NCI-H1048 (cell line): ENCODE data around the gene RLN2.

Experiments
- DNase-seq: peaks from one replicate; lab custom pipeline; 2025; lab: John Stamatoyannopoulos, UW

The RLN2 gene

DNA sequence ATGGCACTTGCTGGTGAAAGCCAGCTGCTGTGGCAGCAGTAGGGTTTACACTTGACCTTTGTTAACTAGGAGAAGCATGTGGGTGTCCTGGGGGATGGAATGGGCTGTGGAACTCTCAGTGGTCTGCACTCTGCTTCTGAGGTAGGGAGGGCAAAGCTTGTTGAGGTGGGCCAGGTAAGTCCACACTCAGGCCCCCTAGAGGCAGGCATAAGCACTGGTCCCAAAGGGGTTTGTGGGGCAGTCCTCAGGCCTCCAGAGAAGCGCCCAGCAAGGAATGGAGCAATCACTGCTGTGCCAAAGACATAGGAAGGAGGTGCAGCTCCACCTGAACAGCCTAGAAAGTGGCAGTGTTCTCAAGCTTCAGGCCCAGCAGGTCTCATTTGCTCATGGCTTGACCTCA lies 38.6 kb downstream of the RLN2 start:
- DNase-seq: no peak

DNA sequence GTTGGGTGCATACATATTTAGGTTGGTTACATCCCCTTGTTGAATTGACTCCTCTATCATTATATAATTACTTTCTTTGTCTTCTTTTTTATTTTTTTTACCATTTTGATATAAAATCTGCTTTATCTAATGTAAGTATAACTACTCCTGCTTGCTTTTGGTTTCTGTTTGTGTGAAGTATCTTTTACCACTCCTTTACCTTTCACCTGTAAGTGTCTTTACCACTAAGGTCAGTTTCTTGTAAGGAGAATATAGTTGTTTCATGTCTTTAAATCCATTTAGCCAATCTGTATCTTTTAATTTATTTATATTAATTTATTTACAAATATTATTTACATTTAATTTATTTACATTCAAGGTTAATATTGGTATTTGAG lies 40.3 kb downstream of the RLN2 start:
- no peak for DNase-seq

DNA sequence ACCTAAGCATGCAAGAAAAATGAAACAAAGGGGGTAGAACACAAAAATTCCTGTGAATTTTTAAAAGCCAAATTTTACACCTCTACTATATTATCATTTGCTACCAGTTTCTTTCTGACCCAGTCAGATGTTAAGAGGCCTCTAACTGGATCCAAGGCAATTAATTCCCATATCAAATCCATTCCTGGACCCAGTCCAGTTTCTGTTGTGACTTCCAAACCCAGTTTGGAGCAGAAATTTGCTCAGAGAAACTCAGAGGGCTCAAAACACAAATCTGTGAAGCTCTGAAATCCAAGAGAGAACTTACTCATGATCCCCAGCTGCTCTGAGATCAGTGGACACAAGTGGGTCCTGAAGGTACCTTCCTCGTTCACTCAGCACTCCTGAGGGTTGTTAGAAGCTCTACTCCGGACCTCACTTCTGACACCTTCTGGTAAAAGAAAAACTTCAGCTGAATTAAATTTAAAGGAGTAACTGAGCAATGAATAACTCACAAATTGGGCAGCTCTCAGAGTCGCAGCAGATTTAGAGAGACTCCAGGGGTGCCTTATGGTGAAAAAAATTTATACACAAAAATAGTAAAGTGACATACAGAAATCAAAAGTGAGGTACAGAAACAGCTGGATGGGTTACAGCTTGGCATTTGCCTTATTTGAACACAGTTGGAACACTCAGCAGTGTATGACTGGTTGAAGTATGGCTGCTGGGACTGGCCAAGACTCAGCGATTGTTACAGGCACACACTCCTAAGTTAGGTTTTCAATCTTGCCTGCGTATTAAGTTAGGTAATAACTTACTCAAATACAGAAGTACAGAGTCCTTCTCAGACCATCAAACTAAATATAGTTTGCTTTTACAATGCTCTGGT lies 40.9 kb downstream of the RLN2 start:
- no peak for DNase-seq
